Measurements from ENCODE around the gene PCDHGB5. TPM values are rescaled to one million over a fixed set of nuclear protein-coding genes. Genes with fewer than 3 reads are reported as not detected.
"Not testable (repeated sequence)": the region's sequence is repeated elsewhere in the genome, so short reads cannot be mapped to it uniquely, and the experiment has no call there.

The PCDHGB5 gene
- total RNA-seq, 1 donor from 2014 or later = 6.5 TPM

DNA sequence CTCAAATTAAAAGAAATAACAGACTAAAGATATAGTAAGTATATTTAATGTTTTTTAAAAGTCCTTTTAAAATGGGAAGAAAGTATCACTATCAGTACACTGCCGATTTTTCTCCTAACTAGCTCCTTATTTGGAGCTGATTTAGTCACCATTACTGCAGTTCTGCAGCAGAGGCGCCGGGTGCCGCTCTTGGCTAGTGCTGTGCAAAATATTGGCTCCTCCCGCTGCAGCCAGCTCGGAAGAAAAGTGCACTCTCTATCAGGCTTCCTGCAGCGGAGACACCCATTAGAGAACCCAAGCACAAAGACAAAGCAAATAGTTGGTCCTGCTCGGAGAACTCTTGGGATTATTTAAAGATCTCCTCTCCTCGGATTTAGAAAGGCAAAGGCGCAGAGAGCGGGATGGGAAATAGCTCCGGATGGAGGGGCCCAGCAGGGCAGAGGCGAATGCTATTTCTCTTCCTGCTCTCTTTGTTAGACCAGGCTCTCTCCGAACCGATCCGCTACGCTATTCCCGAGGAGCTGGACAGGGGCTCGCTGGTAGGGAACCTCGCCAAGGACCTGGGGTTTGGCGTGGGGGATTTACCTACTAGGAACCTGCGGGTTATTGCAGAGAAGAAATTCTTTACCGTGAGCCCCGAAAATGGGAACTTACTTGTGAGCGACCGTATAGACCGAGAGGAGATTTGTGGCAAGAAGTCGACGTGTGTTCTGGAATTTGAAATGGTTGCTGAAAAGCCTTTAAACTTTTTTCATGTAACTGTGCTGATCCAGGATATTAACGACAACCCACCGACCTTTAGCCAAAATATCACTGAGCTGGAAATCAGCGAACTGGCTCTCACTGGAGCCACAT is 27.5 kb upstream of the PCDHGB5 start, which contains the start of gene PCDHGB3:
TSS of gene PCDHGB3 (plus strand) at position 249 of the 855 bp plus-strand sequence. CDS start at position 402, 153 bp downstream.
- TF ChIP-seq, protein P1, sequence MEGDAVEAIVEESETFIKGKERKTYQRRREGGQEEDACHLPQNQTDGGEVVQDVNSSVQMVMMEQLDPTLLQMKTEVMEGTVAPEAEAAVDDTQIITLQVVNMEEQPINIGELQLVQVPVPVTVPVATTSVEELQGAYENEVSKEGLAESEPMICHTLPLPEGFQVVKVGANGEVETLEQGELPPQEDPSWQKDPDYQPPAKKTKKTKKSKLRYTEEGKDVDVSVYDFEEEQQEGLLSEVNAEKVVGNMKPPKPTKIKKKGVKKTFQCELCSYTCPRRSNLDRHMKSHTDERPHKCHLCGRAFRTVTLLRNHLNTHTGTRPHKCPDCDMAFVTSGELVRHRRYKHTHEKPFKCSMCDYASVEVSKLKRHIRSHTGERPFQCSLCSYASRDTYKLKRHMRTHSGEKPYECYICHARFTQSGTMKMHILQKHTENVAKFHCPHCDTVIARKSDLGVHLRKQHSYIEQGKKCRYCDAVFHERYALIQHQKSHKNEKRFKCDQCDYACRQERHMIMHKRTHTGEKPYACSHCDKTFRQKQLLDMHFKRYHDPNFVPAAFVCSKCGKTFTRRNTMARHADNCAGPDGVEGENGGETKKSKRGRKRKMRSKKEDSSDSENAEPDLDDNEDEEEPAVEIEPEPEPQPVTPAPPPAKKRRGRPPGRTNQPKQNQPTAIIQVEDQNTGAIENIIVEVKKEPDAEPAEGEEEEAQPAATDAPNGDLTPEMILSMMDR (conservative IDR thresholded peaks at IDR 0.05; ENCODE audit: low read depth, low read length) = peak; percentile 47
- peak within 1 kb of the TSS; percentile 38 for H3K4me3 ChIP-seq (ENCODE audit: low read depth, low read length)
- no peak for DNase-seq (ENCODE audit: low read depth)

DNA sequence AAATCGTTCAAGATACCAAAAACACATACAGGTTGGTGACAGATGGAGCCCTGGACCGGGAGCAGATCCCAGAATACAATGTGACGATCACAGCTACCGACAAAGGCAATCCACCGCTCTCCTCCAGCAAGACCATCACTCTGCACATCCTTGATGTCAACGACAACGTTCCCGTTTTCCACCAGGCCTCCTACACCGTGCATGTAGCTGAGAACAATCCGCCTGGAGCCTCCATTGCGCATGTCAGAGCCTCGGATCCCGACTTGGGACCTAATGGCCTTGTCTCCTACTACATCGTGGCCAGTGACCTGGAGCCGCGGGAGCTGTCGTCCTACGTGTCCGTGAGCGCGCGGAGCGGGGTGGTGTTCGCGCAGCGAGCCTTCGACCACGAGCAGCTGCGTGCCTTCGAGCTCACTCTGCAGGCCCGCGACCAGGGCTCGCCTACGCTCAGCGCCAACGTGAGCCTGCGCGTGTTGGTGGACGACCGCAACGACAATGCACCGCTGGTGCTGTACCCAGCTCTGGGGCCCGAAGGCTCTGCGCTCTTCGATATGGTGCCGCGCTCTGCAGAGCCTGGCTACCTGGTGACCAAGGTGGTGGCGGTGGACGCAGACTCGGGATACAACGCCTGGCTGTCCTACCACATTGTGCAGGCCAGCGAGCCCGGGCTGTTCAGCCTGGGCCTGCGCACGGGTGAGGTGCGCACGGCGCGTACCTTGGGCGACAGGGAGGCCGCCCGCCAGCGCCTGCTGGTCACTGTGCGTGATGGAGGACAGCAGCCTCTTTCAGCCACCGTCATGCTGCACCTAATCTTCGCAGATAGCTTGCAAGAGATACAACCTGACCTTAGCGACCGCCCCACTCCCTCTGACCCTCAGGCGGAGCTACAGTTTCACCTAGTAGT is 25.9 kb upstream of the PCDHGB5 start:
- no peak overlapping the region for H3K4me3 ChIP-seq (ENCODE audit: low read depth, low read length)
- TF ChIP-seq, protein P1 (conservative IDR thresholded peaks at IDR 0.05; ENCODE audit: low read depth, low read length) = no peak
- DNase-seq (ENCODE audit: low read depth) = no peak

DNA sequence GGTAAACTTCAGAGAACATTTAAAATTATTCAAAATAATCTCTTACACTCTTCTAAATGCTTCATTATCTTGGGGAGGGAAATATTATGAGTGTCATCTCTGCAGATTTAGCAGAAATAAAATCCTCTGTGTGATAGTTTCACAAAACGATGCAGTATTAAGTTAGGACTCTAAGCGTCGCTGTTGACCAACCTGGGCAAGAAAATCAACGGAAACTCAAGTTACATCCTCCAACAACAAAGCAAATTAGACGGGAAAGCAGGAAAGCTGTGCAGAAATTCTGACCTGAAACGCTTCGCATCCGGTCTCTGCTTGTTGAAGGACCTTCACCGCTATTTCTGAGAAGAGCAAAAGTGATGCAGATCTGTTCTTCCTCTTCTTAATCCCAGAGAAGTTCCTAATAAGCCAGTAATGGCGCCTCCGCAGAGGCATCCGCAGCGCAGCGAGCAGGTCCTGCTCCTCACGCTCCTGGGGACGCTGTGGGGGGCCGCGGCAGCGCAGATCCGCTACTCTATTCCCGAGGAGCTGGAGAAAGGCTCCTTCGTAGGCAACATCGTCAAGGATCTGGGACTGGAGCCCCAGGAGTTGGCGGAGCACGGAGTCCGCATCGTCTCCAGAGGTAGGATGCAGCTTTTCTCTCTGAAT is 24.0 kb upstream of the PCDHGB5 start, which contains the start of gene PCDHGA6:
TSS of gene PCDHGA6 (plus strand) at position 219 of the 645 bp plus-strand sequence. CDS start at position 412, 193 bp downstream.
- DNase-seq (ENCODE audit: low read depth) = no peak
- TF ChIP-seq, protein P1 (conservative IDR thresholded peaks at IDR 0.05; ENCODE audit: low read depth, low read length) = peak; percentile 57
- peak within 1 kb of the TSS; percentile 45 for H3K4me3 ChIP-seq (ENCODE audit: low read depth, low read length)

DNA sequence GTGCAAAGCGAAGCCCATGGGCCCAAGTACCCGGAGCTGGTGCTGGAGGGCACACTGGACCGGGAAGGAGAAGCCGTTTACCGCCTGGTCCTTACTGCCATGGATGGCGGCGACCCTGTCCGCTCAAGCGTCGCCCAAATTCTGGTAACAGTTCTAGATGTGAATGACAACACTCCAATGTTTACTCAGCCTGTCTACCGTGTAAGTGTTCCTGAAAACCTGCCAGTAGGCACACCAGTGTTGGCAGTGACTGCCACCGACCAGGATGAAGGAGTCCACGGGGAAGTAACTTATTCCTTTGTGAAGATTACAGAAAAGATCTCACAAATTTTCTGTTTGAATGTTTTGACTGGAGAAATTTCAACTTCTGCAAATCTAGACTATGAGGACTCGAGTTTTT is 23.1 kb upstream of the PCDHGB5 start:
- H3K4me3 ChIP-seq (ENCODE audit: low read depth, low read length) = no peak overlapping the region
- DNase-seq (ENCODE audit: low read depth) = no peak
- TF ChIP-seq, protein P1 (conservative IDR thresholded peaks at IDR 0.05; ENCODE audit: low read depth, low read length) = no peak

DNA sequence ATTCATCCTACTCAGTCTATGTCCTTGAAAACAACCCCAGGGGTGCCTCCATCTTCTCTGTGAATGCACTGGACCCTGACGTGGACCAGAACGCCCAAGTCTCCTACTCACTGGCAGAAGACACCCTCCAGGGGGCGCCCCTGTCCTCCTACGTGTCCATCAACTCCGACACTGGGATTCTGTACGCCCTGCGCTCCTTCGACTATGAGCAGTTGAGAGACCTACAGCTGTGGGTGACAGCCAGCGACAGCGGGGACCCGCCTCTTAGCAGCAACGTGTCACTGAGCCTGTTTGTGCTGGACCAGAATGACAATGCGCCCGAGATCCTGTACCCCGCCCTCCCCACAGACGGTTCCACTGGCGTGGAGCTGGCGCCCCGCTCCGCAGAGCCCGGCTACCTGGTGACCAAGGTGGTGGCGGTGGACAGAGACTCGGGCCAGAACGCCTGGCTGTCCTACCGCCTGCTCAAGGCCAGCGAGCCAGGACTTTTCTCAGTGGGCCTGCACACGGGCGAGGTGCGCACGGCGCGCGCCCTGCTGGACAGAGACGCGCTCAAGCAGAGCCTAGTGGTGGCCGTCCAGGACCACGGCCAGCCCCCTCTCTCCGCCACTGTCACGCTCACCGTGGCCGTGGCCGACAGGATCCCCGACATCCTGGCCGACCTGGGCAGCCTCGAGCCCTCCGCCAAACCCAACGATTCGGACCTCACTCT is 22.1 kb upstream of the PCDHGB5 start:
- H3K4me3 ChIP-seq (ENCODE audit: low read depth, low read length); DNase-seq (ENCODE audit: low read depth): not testable (repeated sequence)

DNA sequence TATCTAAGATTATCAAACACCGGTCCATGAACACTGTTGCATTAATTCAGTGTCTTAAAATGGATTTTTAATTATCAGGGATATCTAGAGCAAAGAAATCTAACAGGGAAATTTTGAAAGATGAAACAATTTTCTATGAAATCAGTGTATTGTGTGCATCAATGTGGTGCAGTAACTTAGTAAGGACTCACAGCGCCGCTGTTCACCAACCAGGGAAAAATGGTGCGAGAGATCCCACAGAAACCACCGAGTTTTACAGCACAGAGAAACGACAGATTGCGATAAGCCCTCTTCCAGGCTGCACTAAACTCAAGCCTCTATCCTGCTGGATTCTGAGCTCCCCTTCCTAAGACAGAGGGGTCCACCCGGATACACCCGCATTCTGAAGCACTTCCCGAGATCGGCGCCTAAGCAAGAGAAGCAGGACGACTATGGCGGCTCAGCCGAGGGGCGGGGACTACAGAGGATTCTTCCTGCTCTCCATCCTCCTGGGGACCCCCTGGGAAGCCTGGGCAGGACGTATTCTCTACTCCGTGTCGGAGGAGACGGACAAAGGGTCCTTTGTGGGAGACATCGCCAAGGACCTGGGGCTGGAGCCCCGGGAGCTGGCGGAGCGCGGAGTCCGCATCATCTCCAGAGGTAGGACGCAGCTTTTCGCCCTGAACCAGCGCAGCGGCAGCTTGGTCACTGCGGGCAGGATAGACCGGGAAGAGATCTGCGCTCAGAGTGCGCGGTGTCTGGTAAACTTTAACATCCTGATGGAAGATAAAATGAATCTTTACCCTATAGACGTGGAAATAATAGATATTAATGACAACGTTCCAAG is 15.1 kb upstream of the PCDHGB5 start, which contains the start of gene PCDHGA7:
TSS of gene PCDHGA7 (plus strand) at position 274 of the 826 bp plus-strand sequence. CDS start at position 432, 158 bp downstream.
- peak within 1 kb of the TSS; percentile 56 for H3K4me3 ChIP-seq (ENCODE audit: low read depth, low read length)
- no peak for DNase-seq (ENCODE audit: low read depth)

More for the DNA sequence above, 15.1 kb upstream of the PCDHGB5 start, which contains the start of gene PCDHGA7:
- TF ChIP-seq, protein P1 (conservative IDR thresholded peaks at IDR 0.05; ENCODE audit: low read depth, low read length) = peak; percentile 43
